ENCODE results near the gene ALAS1.

DNA sequence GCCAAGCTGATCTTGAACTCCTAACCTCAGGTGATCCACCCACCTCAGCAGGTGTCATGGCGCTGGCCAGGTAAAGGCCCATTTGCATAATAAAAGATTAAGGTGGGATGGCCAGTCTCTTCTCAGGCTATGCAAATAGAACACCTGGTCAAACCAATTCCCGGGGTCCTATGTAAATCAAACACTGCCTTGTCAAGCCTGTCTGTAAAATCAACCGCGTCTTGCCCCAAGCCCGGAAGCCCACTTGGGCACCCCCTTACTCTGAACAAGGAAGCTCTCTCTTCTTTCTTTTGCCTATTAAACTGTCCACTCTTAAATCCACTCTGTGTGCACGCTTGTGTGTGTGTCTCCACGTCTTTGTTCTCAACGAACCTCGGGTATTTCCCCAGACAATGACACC lies 30.7 kb upstream of the ALAS1 start:
- TF ChIP-seq, protein P1, sequence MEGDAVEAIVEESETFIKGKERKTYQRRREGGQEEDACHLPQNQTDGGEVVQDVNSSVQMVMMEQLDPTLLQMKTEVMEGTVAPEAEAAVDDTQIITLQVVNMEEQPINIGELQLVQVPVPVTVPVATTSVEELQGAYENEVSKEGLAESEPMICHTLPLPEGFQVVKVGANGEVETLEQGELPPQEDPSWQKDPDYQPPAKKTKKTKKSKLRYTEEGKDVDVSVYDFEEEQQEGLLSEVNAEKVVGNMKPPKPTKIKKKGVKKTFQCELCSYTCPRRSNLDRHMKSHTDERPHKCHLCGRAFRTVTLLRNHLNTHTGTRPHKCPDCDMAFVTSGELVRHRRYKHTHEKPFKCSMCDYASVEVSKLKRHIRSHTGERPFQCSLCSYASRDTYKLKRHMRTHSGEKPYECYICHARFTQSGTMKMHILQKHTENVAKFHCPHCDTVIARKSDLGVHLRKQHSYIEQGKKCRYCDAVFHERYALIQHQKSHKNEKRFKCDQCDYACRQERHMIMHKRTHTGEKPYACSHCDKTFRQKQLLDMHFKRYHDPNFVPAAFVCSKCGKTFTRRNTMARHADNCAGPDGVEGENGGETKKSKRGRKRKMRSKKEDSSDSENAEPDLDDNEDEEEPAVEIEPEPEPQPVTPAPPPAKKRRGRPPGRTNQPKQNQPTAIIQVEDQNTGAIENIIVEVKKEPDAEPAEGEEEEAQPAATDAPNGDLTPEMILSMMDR (IDR thresholded peaks at IDR 0.05; ENCODE audit: insufficient read depth, low read length): no peak
- no peak for TF ChIP-seq POLR2AphosphoS5 (IDR thresholded peaks at IDR 0.05; ENCODE audit: low read depth)
